Measurements from ENCODE around the gene EPHA2. TPM values are rescaled to one million over a fixed set of nuclear protein-coding genes. Genes with fewer than 3 reads are reported as not detected.

EPHA2 gene
- total RNA-seq, 1 donor from 2014 or later: 21.7 TPM

GRCh38 chr1:16075337-16076030 is 80.4 kb downstream of the EPHA2 start:
- peak; percentile 80 for DNase-seq (ENCODE audit: low spot score)

Other genes starting within 250 kb of the EPHA2 start
- 33.2 TPM for gene ZBTB17, start 180.0 kb downstream of the EPHA2 start, total RNA-seq (ENCODE audit: insufficient read depth, low replicate concordance)
- gene SRARP, start 151.8 kb downstream of the EPHA2 start, total RNA-seq (ENCODE audit: insufficient read depth, low replicate concordance): 0.24 TPM
- 4.3 TPM for gene HSPB7, start 138.0 kb downstream of the EPHA2 start, total RNA-seq (ENCODE audit: insufficient read depth, low replicate concordance)
- gene CLCNKA, start 134.0 kb downstream of the EPHA2 start, total RNA-seq (ENCODE audit: insufficient read depth, low replicate concordance): not detected
- not detected for gene CLCNKB, start 112.3 kb downstream of the EPHA2 start, total RNA-seq (ENCODE audit: insufficient read depth, low replicate concordance)
- gene FAM131C, start 82.4 kb downstream of the EPHA2 start, total RNA-seq (ENCODE audit: insufficient read depth, low replicate concordance): 3.6 TPM
- 26.5 TPM for gene ARHGEF19, start 56.6 kb upstream of the EPHA2 start, total RNA-seq (ENCODE audit: insufficient read depth, low replicate concordance)
- 0.48 TPM for gene CPLANE2, start 81.1 kb upstream of the EPHA2 start, total RNA-seq (ENCODE audit: insufficient read depth, low replicate concordance)
- 16.1 TPM for gene FBXO42, start 196.4 kb upstream of the EPHA2 start, total RNA-seq (ENCODE audit: insufficient read depth, low replicate concordance)
- 24.1 TPM for gene SZRD1, start 211.2 kb upstream of the EPHA2 start, total RNA-seq (ENCODE audit: insufficient read depth, low replicate concordance)

Data from umbilical cord (tissue), 2 donors.